ENCODE results near the gene RABGAP1L.
"Not testable (repeated sequence)": the region's sequence is repeated elsewhere in the genome, so short reads cannot be mapped to it uniquely, and the experiment has no call there.

DNA sequence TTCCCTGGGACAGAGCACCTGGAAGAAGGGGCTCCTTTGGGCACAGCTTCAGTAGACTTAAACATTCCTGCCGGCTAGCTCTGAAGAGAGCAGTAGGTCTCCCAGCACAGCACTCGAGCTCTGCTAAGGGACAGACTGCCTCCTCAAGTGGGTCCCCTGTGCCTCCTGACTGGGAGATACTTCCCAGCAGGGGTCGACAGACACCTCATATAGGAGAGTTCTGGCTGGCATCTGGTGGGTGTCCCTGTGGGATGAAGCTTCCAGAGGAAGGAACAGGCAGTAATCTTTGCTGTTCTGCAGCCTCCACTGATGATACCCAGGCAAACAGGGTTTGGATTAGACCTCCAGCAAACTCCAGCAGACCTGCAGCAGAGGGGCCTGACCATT, 14.9 kb upstream of the RABGAP1L start:
- TF ChIP-seq, protein P1, sequence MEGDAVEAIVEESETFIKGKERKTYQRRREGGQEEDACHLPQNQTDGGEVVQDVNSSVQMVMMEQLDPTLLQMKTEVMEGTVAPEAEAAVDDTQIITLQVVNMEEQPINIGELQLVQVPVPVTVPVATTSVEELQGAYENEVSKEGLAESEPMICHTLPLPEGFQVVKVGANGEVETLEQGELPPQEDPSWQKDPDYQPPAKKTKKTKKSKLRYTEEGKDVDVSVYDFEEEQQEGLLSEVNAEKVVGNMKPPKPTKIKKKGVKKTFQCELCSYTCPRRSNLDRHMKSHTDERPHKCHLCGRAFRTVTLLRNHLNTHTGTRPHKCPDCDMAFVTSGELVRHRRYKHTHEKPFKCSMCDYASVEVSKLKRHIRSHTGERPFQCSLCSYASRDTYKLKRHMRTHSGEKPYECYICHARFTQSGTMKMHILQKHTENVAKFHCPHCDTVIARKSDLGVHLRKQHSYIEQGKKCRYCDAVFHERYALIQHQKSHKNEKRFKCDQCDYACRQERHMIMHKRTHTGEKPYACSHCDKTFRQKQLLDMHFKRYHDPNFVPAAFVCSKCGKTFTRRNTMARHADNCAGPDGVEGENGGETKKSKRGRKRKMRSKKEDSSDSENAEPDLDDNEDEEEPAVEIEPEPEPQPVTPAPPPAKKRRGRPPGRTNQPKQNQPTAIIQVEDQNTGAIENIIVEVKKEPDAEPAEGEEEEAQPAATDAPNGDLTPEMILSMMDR (IDR thresholded peaks at IDR 0.05) = not testable (repeated sequence)
- TF ChIP-seq POLR2A (IDR thresholded peaks at IDR 0.05) = not testable (repeated sequence)

Data from thyroid gland (tissue), 4 donors.